GM19438 (cell line): ENCODE data around the gene ATP1A2.
"Not testable (repeated sequence)": the region's sequence is repeated elsewhere in the genome, so short reads cannot be mapped to it uniquely, and the experiment has no call there.

Experiments
- ATAC-seq: cut with Tn5 transposase; IDR thresholded peaks from one replicate; pipeline ENCODE4 v1.9.1; 2021; ENCODE audit warnings: low read depth; ENCODE audit not compliant: unreplicated experiment

Gene ATP1A2

GRCh38 chr1:160122978-160123495, 7.5 kb downstream of the ATP1A2 start:
- ATAC-seq = no peak

- ATAC-seq = no peak
Measured at GRCh38 chr1:160123726-160124125, 8.2 kb downstream of the ATP1A2 start.

GRCh38 chr1:160124705-160125478, 9.3 kb downstream of the ATP1A2 start:
- ATAC-seq = no peak

GRCh38 chr1:160125746-160126145, 10.2 kb downstream of the ATP1A2 start:
- ATAC-seq = no peak

- not testable (repeated sequence) for ATAC-seq
Measured at GRCh38 chr1:160126342-160126741, 10.8 kb downstream of the ATP1A2 start.

- ATAC-seq = no peak
Measured at GRCh38 chr1:160127381-160127780, 11.8 kb downstream of the ATP1A2 start.

DNA sequence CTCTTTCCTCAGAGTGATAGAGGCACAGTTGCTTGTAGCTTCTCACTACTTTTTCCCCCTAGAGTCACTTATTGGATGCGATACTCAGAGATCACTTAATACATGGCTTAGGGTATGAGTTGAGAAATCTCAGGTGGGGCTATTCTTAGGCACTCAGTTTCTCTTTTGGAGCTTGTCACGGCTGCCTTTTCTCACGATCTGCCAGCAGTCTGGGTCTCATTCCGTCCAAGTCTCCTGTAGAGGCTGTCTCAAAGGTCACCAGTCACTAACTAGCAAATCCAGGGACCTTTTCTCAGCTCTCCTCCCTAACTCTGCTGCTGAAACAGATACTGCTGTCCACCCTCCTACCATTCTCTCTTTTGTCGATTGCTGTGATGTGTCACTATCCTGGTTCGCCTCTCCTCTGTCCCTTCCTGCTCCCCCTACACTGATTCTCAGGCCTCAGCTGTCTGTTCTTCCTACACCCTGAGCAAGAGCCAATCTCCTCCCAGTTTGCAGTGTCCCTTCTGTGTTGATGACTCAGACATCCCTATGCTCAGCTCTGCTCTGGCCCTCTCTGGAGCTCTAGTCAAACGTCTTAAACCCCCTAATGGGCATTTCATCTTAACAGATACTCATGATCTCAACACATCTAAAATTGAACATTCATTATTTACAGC, 12.4 kb downstream of the ATP1A2 start:
- ATAC-seq = no peak

DNA sequence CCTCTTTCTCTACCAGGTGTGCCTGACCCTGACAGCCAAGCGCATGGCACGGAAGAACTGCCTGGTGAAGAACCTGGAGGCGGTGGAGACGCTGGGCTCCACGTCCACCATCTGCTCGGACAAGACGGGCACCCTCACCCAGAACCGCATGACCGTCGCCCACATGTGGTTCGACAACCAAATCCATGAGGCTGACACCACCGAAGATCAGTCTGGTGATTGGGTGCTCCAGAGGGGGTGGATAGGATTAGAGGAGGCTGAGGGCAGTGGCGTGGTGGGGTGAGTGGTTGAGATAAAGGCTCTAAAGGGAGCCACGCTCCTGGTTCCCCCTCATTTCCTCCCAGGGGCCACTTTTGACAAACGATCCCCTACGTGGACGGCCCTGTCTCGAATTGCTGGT, 13.1 kb downstream of the ATP1A2 start:
- ATAC-seq = no peak

GRCh38 chr1:160129046-160129445, 13.5 kb downstream of the ATP1A2 start:
- ATAC-seq = no peak

DNA sequence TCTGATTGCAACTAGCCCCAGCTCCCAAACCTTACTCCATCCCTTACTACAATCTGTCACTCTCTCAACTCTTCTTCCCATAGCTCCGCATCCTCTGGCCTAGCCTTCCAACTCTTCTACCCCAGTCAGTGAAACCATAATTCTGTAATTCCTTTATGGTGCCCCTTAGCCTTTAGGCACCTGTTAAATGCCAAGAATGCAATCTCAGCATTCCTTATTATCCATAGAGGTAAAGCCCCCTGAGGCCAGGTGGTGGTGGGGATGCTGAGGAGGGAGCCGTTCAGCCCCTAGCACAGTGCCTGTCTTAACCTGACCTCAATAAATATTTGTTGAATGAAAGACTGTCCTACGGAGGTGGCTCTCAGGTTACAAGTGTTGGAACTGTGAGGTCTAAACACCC, 14.0 kb downstream of the ATP1A2 start:
- no peak for ATAC-seq

DNA sequence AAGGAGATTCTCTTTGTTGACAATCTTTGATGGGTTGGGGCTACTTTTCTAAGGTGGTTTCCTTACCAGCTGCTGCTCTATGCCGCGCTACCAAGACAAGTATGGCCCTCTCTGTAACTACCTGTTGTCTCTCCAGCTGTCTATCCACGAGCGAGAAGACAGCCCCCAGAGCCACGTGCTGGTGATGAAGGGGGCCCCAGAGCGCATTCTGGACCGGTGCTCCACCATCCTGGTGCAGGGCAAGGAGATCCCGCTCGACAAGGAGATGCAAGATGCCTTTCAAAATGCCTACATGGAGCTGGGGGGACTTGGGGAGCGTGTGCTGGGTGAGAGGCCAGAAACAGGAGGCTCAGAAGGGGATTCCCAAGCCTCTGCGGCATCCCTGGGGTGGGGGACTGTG, 14.4 kb downstream of the ATP1A2 start:
- ATAC-seq = no peak

DNA sequence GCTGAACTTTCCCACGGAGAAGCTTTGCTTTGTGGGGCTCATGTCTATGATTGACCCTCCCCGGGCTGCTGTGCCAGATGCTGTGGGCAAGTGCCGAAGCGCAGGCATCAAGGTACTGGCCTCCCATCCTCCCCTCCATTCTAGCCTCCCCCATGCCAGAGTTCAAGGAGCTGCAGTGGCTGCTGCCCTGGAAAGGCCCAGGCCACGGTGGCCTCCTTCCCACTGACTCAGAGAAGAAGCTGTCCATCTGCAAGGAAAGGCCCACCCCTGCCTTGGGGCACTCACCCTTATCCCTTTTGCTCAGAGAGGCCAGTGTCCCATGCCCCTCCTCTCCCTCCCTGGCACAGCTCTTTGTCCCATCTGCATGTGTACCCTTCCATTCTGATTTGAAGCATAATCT, 14.9 kb downstream of the ATP1A2 start:
- ATAC-seq = no peak

- ATAC-seq = no peak
Measured at GRCh38 chr1:160130939-160131338, 15.4 kb downstream of the ATP1A2 start.

DNA sequence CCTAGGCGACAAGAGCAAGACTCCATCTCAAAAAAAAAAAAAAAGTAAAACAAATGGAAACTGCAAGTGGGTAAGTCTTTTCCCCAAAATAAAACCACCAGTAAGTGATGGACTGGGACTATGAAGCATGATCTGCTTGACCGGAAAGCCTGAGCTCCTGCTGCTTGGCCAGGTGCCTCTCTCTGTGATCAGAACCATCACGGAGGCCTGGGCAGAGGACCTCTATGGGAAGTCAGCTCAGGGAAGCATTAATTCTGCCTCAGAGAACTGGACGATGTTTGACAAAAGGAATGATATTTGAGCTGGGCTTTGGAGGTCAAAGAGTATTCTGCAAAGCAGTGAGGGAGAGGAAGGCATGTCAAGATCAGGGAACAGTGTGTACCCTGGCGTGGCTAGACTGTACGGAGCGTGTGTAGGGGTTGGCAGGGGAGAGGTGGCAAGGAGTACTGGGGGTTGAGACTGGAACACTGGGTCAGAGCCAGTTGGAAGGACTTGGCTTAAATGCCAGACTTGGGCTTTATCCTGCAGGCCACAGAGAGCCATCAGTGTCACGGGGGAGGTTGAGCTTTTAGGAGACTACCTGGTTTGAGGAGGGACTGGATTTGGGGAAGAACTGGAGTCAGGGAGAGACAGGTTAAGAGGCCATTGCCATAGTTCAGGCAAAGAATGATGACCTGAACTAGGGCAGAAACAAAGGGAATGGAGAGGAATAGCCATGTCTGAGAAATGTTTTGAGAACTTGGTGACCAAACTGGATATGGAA, 16.4 kb downstream of the ATP1A2 start:
- ATAC-seq = no peak

GRCh38 chr1:160133990-160134770, 18.6 kb downstream of the ATP1A2 start:
- ATAC-seq = no peak

DNA sequence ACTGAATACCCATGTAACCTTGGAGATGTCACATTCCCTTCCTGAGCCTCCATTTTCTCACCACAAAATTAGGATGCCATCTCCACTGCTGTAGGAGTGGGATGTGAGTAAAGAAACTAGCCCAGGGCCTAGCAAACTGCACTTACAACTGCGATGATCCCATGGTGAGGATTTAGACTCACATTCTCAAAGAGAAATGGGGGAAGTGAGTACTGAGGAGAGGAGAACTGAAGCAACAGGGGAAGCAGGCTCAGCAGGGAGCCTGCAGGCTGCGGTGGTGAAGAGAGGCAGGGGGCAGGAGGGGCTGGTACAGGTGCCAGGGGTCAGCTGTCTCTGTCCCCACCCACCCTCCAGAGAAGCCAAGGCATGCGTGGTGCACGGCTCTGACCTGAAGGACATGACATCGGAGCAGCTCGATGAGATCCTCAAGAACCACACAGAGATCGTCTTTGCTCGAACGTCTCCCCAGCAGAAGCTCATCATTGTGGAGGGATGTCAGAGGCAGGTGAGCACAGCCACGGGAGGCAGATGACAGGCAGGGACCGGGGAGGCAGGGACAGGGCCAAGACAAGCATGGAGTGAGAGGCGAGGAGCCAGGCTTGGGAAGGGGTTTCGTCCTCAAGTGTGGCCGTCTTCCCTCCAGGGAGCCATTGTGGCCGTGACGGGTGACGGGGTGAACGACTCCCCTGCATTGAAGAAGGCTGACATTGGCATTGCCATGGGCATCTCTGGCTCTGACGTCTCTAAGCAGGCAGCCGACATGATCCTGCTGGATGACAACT, 19.4 kb downstream of the ATP1A2 start:
- ATAC-seq = no peak

DNA sequence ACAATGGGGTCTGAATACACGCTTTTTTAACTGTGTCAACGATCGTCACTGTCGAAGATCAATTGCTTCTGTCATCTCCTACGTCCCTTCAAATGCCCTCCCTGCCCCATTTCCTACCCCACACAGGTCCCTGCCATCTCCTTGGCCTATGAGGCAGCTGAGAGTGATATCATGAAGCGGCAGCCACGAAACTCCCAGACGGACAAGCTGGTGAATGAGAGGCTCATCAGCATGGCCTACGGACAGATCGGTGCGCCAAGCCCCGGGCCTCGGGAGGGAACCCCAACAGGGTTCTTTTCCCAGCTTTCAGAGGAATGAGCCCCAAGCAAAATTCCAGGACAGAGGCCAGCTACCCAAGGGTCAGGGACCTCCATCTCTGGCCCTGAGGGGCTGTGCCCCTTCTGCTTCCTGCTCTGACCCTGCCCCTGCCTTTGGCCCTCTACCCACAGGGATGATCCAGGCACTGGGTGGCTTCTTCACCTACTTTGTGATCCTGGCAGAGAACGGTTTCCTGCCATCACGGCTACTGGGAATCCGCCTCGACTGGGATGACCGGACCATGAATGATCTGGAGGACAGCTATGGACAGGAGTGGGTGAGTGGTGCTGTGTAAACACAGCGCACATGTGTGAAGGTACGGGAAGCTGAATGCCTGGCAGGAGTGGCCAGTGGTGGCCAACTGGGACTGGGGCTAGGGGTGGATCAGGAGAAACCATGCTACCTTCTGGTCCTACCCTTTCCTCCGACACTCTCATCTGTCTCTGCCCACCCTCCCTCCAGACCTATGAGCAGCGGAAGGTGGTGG, 20.8 kb downstream of the ATP1A2 start:
- ATAC-seq = no peak

- no peak for ATAC-seq
Measured at GRCh38 chr1:160136926-160137200, 21.3 kb downstream of the ATP1A2 start.

DNA sequence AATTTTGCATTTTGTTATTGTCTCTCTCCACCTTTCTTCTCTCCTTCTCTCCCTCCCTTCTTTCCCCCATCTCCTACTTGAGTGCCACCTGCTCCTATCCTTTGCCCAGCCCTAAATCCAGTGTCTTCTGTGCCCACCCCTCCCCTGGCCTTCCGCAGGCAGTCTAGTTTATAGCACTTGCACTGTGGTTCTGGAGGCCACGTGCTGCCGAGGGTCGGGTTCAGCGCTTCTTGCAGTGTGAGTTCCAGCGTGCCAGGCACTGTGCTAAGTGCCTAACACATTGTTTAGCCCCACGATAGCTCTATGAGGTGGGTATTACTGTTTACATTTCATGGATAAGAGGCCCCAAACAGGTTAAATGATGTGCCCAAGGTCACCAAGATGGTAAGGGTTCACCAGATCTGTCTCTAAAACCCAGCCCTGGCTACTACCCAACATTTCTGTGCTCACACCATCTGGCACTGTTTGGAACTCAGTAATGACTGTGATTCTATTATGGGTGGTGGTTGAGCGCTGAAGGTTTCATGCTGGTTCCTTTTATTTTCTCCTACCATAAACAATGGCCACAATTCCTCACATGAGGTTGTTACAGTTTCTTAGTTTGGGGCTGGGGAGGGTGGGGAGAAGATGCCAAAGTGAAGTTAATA, 21.8 kb downstream of the ATP1A2 start:
- ATAC-seq = no peak
